GM12864 (cell line): Measurements from ENCODE around the gene ILRUN.
"Not testable (repeated sequence)": the region's sequence is repeated elsewhere in the genome, so short reads cannot be mapped to it uniquely, and the experiment has no call there.

Experiments used
- DNase-seq: peaks from one replicate; pipeline ENCODE4 v3.0.0-alpha.2; 2011; ENCODE audit warnings: low read depth
- H3K4me3 ChIP-seq: 2 replicates; pipeline ENCODE4 v1.5.1; 2011; ENCODE audit warnings: mild to moderate bottlenecking, low read depth, low read length, control low read depth
- TF ChIP-seq, protein P1 (sequence below): IDR thresholded peaks from 2 replicates; pipeline ENCODE4 v1.5.1; 2011; ENCODE audit warnings: low read depth, mild to moderate bottlenecking, moderate library complexity, low read length, control low read depth, inconsistent platforms; ENCODE audit errors: missing control alignments

Gene ILRUN

DNA sequence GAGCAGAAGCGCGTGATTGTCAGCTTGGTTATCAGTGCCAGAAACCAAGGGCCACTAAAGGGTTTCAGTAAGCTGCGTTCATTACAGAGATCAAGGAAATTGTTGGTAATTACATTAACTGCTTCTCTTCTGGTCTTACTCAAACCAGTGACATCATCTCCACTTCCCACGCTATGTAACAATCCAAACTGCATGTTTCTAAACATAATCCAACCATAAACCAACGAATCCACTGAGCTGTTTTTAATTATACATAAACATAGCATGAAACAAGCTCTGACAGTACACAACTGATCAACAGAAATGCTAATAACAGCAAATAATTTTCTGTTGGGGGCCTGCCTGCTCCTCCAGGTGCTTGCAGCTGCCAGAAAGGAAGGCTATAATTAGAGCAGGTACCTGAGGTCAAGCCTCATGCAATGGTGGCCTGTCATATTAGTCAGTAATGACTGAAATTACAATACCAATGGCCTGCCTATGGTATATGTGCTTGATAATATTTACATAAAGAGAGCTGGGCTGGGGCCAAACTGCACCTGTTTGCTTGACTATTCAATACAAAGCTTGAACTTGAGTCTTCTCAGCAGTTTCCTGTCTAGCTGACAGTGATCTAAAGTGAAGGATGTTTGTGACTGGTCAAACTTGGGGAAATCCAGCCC, 40.1 kb downstream of the ILRUN start:
- DNase-seq = peak; percentile 98
- H3K4me3 ChIP-seq = peak overlapping the region; percentile 24; the same call in 1 of the 2 replicates
- TF ChIP-seq, protein P1, sequence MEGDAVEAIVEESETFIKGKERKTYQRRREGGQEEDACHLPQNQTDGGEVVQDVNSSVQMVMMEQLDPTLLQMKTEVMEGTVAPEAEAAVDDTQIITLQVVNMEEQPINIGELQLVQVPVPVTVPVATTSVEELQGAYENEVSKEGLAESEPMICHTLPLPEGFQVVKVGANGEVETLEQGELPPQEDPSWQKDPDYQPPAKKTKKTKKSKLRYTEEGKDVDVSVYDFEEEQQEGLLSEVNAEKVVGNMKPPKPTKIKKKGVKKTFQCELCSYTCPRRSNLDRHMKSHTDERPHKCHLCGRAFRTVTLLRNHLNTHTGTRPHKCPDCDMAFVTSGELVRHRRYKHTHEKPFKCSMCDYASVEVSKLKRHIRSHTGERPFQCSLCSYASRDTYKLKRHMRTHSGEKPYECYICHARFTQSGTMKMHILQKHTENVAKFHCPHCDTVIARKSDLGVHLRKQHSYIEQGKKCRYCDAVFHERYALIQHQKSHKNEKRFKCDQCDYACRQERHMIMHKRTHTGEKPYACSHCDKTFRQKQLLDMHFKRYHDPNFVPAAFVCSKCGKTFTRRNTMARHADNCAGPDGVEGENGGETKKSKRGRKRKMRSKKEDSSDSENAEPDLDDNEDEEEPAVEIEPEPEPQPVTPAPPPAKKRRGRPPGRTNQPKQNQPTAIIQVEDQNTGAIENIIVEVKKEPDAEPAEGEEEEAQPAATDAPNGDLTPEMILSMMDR = no peak

DNA sequence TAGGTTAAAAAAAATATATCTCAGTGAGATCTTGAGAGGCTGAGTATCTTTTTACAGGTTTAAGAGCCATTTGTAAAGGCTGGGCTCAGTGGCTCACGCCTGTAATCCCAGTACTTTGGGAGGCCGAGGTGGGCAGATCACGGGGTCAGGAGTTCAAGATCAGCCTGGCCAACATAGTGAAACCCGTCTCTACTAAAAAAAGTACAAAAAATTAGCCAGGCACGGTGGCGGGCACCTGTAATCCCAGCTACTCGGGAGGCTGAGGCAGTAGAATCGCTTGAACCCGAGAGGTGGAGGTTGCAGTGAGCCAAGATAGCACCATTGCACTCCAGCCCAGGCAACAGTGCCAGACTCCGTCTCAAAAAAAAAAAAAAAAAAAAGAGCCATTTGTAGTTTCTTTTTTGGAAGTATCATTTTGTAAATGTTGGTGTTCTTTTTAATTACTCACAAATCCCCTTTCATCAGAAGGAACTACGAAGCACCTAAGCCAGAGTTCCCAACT, 40.6 kb downstream of the ILRUN start:
- DNase-seq = not testable (repeated sequence)
- H3K4me3 ChIP-seq = peak overlapping the region; percentile 24

DNA sequence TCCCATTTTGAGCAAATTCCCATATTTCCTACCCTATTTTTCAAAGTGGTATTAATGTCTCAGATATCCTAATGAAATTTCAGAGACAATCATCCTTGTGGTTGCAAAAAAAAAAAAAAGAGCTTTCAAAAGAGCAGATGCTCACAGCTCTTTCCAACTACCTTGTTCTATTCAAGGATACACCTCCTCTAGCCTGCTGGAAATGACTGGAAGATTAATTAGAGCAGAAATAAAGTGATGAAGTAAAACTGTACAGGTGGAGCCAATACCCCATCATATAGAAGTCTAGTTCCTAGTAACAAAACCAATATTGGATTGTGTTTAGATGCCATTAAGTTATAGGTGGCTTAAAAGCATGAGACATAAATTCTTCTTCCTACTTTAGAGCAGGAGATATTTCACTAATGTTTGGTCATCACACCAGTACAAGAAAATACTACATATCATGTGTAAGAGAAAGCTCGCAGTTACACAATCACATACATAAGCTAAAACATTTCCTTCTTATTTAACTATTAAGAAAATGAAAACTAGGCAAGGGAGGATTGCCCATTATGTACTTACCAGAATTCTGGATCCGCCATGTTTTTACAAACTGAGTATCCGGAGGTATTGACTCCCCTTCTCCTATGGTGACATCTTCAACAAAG, 42.4 kb downstream of the ILRUN start:
- no peak overlapping the region for H3K4me3 ChIP-seq
- DNase-seq = no peak
- TF ChIP-seq, protein P1 = no peak

DNA sequence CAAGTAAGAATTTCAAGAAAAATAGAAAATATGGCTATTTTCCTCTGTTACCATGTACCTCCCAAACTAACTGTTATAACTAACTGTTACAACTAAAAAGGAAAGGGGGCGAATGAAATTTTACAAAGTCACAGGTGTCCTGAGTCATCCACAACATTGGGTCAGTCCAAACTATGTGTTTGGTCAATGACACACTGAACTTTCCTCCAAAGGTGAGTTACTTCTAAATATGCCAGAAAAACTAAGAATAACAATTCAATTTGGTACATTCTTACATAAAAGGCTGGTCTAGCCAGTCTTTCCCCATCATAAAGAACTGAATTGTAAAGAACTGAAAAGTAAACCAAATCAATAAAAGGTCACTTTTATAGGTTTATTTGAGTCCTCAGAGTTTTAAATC, 44.3 kb downstream of the ILRUN start:
- TF ChIP-seq, protein P1 = no peak
- H3K4me3 ChIP-seq = no peak overlapping the region
- DNase-seq = no peak

DNA sequence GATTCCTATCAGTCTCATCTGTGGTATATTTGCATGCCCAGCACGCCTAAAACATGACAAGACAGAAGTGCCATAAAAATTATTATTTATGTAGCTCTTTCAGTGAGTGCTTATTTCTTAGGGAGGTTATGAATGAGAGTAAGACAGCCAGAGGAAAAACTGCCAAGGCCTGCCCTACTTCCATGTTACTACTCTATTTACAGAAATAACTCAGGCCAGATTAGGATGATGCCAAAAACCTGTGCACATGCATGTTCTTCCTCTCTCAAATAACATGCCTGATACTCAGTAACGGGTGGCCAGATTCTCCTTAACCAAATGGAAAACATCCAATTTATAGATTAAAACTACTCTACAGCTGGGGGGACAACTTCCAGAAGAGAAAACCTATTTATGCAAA, 45.7 kb downstream of the ILRUN start:
- H3K4me3 ChIP-seq = no peak overlapping the region
- no peak for DNase-seq
- TF ChIP-seq, protein P1 = no peak

DNA sequence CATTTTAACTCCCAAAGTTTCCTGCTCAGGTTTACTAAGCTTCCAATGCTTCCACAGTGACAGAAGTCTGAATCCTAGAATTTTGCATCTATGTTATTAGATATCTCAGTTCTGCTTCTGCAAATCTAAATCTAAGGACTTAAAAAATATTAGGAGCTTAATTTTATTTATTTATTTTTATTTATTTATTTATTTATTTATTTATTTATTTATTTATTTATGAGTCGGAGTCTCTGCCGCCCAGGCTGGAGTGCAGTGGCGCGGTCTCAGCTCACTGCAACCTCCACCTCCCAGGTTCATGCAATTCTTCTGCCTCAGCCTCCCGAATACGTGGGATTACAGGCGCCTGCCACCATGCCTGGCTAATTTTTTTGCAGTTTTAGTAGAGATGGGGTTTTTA, 46.3 kb downstream of the ILRUN start:
- not testable (repeated sequence) for H3K4me3 ChIP-seq, DNase-seq

DNA sequence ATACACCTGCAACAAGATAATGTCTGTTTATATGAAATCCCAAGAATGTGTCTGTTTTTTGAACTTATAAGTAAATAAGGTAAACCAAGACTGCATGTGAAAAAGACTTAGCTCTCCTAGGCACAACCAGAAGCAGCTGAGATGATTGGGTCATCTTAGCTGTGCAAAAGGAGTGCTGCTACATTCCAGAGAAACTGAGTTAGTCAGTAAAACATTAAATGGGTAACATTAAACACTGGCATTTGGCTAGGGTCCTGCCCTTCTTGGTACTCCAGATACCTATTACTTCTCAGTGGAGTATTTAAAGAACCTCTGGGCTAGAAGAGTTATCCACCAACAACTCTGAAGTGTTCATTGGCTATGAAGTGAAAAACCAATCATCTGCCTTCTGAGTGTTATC, 47.8 kb downstream of the ILRUN start:
- no peak overlapping the region for H3K4me3 ChIP-seq
- DNase-seq = no peak
- TF ChIP-seq, protein P1 = no peak
